ENCODE data around the gene SLMAP. TPM values are rescaled to one million over a fixed set of nuclear protein-coding genes. Genes with fewer than 3 reads are reported as not detected.

The SLMAP gene
- total and polyA plus RNA-seq, 2 experiments from 2014 or later = 32.1 to 73.0 TPM

GRCh38 chr3:57757642-57758297 lies 1.7 kb downstream of the SLMAP start:
- no peaks in the 10 kb centered on the region for H3K9me2 ChIP-seq (ENCODE audit: insufficient read depth)
- no peaks in the 10 kb centered on the region for H3K36me3 ChIP-seq (ENCODE audit: insufficient read depth)
- no peak for TF ChIP-seq JUNB (IDR thresholded peaks at IDR 0.05; ENCODE audit: unreplicated experiment)
- TF ChIP-seq POLR2AphosphoS5 (IDR thresholded peaks at IDR 0.05; ENCODE audit: low read depth) = no peak
- TF ChIP-seq REST (IDR thresholded peaks at IDR 0.05; ENCODE audit: unreplicated experiment) = no peak
- no peak for TF ChIP-seq ETS1 (IDR thresholded peaks at IDR 0.05)
- TF ChIP-seq ZNF462 (CRISPR knock-in tag; IDR thresholded peaks at IDR 0.05) = no peak
- TF ChIP-seq CREB1 (CRISPR knock-in tag; IDR thresholded peaks at IDR 0.05; ENCODE audit: low read depth) = no peak
- TF ChIP-seq ZNF331 (CRISPR knock-in tag; IDR thresholded peaks at IDR 0.05; ENCODE audit: low read depth) = no peak
- TF ChIP-seq ZNF114 (CRISPR knock-in tag; IDR thresholded peaks at IDR 0.05) = no peak
- no peak for TF ChIP-seq STAT1 (IDR thresholded peaks at IDR 0.05; ENCODE audit: unreplicated experiment)
- TF ChIP-seq EZH2 (IDR thresholded peaks at IDR 0.05; ENCODE audit: low read depth, unreplicated experiment) = no peak
- no peak for TF ChIP-seq NANOG (IDR thresholded peaks at IDR 0.05; ENCODE audit: borderline replicate concordance)
- no peak for TF ChIP-seq CTCF (conservative IDR thresholded peaks at IDR 0.05; ENCODE audit: low read depth in 2 of 2)
- TF ChIP-seq EZH2phosphoT487 (IDR thresholded peaks at IDR 0.05; ENCODE audit: unreplicated experiment) = no peak
- Mint-ChIP-seq H3K27me3 (ENCODE audit: insufficient read depth, low read depth, poor library complexity) (peaks cover 3% of the 10 kb centered on the region), H3K27ac (peak overlapping the region; percentile 89; the same call in 1 of the 2 replicates), H3K4me1 (peaks cover 8% of the 10 kb centered on the region; the same call in 2 of the 3 replicates), H3K9me3 (no peaks in the 10 kb centered on the region; the same call in 2 of the 3 replicates), H3K36me3 (ENCODE audit: low read depth) (peaks cover 26% of the 10 kb centered on the region), H3K4me3 (peak overlapping the region; percentile 97)
- DNase-seq (ENCODE audit: low spot score) (peak; percentile 52), ATAC-seq (peak; percentile 4; the same call in 2 of the 3 replicates)
- H3K79me2 ChIP-seq (replicated peaks; ENCODE audit: insufficient read depth) = peaks cover 59% of the 10 kb centered on the region
- H3K4me3 ChIP-seq = peak overlapping the region; percentile 58
- H3K27me3 ChIP-seq (ENCODE audit: insufficient read depth) = no peaks in the 10 kb centered on the region
- H3K4me2 ChIP-seq = peak overlapping the region; percentile 81
- H4K20me1 ChIP-seq (replicated peaks; ENCODE audit: insufficient read depth) = peaks cover 36% of the 10 kb centered on the region
- peaks cover 8% of the 10 kb centered on the region for H3K4me1 ChIP-seq (ENCODE audit: insufficient read depth)
- no peaks in the 10 kb centered on the region for H3F3A ChIP-seq (replicated peaks; ENCODE audit: low read depth)
- no peak overlapping the region for H2AFZ ChIP-seq
- H3K27ac ChIP-seq (ENCODE audit: low read depth) = no peak overlapping the region
